Right renal pelvis (tissue), 4 donors: ENCODE data around the gene BCL2L2. TPM values are rescaled to one million over a fixed set of nuclear protein-coding genes. Genes with fewer than 3 reads are reported as not detected.

Experiments
- DNase-seq, 4 donors: peaks; one replicate each; pipeline ENCODE4 v3.0.0-alpha.2; 2013; ENCODE audit warnings: low read depth in 4 of 4, low spot score in 3 of 4, missing footprints in 1 of 4
- polyA plus RNA-seq, 4 donors: library from polyadenylated mRNA; unstranded; fragments of 120-200 nt; gene quantifications; one replicate each; pipeline ENCODE4 v1.2.1, GENCODE V29; 2013; ENCODE audit not compliant: insufficient read length in 4 of 4

The BCL2L2 gene
- polyA plus RNA-seq, 4 donors, result 40.1 to 43.1 (median 40.9) TPM

DNA sequence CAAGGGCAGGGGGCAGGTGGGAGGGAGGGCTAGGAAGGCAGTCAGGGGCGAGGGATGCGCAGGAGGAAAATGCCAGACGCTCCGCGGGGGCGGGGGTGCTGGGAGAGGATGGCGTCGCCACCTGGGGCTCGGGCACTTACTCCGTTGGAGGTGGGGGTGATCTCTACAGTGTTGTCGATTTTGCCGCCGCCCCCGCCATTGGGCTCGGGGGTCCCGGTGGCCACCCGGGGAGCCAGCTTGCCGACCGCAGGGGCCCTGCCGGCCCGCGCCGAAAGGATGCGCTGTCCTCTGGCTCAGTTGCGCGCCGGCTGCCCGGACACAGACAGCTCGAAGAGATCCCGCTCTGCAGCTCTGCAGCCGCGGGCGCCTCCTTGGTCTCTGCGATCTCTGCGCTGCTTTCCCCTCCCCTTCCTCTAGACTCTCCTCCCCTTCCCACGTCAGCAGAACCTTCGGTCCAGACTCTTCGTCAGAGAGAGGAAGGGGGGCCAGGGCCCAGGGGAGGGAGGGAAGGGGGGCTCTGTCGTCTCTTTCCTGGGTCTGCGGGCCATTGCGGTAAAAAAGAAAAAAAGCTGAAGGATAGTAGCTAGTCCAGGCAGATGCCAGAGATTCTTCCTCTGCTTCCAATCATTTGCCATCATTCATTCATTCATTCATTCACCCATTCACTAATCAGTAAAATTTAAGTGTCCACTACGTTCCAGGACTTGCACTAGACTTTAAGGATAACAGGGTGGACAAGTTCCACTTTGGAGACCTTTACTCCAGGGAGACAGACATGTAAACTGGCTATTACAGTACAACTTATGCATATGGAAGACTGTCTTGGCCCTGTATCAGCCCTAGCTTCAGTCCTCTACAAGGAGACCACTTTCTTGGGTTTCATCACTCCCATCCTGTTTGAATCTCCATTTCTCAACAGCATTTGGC lies 46.1 kb downstream of the BCL2L2 start, which contains the start of gene SLC22A17:
Gene SLC22A17 (minus strand): TSS at position 382 of the 927 bp plus-strand sequence.
- peak; percentile 74 to 84 (median 81) for DNase-seq

DNA sequence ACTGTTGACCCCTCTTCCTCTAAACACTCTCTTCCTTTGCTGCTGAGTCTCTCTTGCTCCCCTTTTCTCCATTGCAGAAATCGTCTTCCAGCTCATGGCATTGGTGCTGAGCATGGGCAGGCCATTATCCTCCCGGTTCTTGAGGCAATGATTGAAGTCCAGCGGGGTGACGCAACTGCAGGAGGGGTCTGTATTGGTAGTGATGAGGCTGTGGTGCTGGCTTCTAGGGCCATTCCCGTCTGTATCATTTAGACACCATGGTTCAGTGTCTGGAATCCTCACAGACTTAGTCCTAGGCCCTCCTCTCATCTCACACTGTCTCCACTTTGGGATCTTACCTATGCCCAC lies 46.8 kb downstream of the BCL2L2 start:
- DNase-seq, result no peak

DNA sequence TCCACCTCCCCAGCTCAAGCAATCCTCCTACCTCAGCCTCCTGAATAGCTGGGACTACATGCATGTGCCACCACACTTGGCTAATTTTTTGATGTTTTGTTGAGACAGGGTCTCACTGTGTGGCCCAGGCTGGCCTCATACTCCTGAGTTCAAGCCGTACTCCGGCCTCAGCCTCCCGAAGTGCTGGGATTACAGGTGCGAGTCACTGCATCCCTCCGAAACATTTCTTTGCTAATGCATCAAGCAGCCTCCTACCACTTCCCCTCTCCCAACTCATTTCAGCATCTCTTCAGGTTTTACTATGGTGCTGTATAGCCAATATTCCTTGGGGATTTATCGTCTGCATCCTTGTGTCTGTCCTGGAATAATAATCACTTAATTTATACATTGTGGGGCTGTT lies 48.4 kb downstream of the BCL2L2 start:
- DNase-seq, result no peak

DNA sequence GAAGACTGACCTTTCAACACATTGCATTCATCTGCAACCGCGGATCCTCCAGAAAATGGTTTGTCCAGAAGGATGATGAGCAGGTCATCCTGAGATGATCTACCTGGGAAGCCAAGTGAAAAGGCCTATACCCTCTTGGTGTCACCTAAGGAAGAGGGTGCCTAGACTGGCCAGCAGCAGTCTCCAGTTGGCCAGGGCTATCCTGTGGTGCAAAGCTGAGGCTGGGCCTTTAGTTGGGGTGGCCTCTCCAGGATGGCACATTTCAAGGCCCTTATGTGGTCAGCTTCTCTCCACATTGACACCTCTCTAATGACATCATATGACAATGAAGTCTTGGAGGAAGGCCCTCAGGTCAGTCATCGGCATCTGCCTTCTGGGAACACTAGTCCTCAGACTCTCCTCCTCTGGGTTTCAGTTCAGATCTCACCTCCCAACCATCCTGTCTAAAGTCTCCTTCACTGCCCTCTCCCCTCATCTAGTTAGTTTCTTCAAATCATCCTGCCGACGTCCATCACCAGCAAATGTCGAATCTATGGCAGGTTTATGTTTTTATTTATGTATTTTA lies 49.3 kb downstream of the BCL2L2 start:
- DNase-seq, result no peak

DNA sequence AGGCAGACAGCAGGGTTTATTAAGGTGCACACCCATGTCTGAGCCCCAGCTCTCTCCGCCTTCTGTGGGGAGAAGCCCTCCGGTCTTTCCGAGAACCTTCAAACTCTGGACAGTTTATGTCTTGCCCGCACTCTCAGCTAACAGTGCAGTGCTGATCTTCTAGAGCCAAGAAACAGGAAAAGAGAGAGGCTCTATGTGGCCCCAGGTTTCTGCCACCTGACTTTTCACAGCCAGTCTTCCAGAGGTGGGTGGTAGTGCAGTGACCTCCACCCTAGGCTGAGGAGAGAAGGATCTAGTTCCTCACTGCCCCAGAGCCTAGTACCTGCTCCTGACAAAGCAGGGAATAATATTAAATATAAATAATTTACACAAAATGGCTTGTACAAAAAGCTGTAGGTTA lies 50.0 kb downstream of the BCL2L2 start:
- no peak for DNase-seq

DNA sequence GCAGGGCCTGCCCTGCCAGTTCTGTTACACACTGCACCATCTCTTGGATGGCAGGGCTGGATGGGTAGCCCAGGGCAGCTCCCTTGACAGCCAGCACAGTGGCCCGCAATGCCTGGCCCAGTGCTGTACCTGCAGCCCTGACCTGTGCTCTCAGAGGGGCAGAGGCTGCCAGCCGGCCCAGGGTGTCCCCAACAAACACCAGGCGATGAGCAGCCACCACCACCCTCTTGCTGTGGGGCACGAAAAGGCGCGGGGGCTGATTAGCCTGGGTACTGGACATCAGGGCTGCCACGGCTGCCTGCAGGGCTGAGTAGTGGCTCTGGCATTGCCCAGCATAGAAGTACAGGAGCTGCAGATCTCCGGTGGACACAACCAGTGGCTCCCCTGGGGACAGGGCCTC lies 50.6 kb downstream of the BCL2L2 start:
- no peak for DNase-seq

DNA sequence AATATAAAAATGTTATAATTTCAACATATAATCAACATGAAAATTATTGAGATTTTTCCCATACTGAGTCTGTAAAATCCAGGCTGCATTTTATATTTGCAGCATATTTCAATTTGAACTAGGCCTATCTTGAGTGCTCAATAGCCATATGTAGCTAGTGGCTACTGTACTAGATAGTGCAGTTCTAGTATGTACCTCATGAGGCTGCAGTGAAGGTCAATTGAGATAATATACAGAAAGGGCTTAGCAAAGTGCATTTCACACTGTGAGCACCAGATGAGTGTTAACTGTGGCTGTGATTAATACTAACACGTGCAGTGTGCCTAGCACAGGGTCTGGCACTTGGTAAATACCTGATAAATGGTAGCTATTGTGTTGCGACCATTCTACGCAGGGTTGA lies 51.4 kb downstream of the BCL2L2 start:
- DNase-seq, result no peak

DNA sequence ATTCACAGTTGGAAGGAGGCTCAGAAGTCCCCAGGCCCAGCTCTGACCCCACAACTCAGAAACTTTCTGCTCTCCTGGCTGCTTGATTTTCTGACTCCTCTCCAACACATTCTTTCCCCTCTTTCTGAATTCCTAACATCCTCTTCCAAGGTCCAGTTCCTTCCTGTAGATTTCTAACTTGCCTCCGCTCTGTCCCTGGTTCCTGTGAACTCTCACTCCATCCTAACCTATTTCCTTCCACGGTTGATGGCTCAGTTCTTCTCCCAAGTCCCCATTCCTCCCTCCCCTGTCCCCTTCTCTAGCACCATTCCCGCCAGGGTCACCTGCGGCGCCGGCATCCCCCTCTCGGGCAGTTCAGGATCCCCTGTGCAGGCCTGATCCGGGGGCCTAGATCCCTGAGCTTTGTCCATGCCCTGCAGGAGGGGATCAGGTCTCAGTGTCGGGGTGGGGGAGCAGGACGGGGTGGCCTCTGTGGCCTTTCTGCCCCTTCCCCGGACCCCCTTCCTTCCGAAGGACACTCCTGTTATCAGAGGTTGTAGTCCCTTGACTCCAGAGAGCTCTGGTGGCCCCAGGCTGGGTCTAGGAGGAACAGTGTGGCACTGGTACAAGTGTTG lies 52.0 kb downstream of the BCL2L2 start:
- DNase-seq, result no peak

DNA sequence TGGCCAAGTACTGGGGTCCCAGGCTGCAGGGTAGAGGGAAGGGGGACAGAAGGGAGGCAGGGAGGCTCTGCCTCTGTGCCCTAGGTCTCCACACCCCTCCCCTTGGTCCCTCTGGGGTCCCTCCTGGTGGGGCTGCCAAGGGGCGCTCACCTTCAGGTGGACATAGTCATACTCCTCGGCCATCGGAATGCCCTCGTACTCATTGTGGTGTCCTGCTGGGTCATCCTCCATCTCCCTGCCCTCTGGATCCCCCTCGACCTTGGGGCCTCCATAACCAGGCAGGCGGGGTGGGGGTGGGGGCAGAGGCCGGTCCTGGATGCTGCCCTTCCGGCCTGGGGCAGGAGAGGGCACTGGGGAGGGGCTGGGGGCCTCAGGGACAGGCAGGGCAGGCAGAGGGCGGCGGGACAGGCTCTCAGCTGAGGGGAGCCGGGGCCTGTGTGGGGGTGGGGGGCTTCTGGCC lies 52.6 kb downstream of the BCL2L2 start:
- no peak for DNase-seq

DNA sequence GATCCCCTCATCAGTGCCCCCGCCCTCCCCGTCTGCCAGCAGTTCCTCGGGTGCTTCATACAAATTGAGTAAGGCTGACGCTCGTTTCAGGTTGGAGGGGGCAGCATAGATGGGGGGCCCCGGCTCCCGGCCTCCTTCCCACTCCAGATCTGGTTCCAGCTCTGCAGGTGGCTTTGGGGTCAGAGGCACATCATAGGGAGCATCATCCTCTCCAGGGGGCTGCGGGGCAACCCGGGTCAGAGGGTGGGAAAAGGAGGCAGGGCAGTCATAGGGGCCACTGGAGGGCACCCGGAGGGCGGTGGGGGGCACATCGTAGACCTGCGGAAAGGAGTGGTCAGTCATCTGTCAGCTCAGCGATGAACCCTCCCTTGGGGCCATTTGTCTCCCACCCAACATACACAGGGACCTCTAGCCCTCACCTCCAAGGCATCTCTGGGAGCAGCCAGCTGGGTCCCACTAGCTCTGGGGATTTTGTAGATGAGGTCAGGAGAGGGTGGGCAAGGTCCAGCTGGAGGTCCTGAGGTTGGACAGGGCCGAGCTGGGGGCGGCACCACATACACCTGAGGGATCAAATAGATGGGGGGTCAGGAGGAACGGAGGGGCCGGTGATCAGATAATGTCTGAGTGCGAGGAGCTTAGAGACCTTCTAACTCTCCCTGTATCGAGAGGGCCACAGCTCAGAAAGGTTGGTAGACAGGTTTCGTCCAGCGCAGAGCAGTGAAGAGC lies 53.3 kb downstream of the BCL2L2 start:
- no peak for DNase-seq

DNA sequence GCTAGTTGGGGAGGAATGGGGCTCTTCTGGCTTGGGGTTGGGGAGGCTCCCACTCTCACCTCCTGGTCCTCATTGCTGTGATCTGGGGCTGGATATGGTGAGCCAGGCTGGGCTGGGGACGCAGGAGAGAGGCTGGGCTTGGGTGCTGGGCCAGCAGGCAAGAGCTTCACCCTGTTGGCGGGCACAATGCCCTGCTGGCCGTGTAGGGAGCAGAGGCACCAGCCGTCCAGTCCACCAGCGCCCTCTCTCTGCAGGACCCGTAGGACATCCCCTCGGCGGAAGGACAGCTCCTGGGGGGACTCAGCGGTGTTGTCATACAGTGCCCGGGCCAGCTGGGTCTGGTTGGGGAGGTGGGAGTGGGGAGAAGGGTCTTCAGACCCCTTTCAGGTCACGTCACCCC lies 53.9 kb downstream of the BCL2L2 start:
- DNase-seq, result no peak

DNA sequence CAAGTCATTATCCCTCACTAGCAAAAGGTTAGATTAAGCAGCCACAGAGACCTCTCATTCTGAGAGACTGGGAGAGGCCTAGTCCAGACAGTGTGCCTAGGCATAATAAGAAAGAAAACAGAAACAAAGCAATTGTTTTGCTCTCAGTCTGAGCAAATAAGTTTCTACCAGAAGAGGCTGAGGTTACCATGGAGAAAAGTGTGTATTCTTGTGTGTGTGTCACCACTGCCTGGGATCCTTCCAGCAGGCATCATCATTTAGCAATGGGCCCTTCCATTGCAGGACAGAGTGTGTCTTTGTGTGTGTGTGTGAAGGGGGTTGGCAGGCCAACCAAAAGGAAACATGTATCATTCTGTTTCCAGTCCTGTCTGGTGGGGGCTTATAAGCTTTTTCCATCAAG lies 54.7 kb downstream of the BCL2L2 start:
- no peak for DNase-seq

Other genes with a start within 250 kb of the BCL2L2 start
- gene CDH24, start 249.3 kb upstream of the BCL2L2 start, polyA plus RNA-seq, result 10 to 100 TPM; 20.4 to 24.9 (median 21.1) TPM
- gene ACIN1, start 211.7 kb upstream of the BCL2L2 start, polyA plus RNA-seq, result 100 to 1,000 TPM; 218 to 267 (median 225) TPM
- gene C14orf119, start 211.3 kb upstream of the BCL2L2 start, polyA plus RNA-seq, result 10 to 100 TPM; 79.9 to 87.9 (median 84.4) TPM
- under 1 TPM in 1 of 4 donors, not detected in 3; 0.04 TPM for gene CIROP, start 201.8 kb upstream of the BCL2L2 start, polyA plus RNA-seq
- under 1 TPM in 3 of 4 donors, not detected in 1; 0.13 to 0.32 (median 0.18) TPM for gene CEBPE, start 187.6 kb upstream of the BCL2L2 start, polyA plus RNA-seq
- 100 to 1,000 TPM in 1 of 4 donors, 10 to 100 TPM in 3; 88.7 to 100 (median 95.3) TPM for gene SLC7A8, start 123.2 kb upstream of the BCL2L2 start, polyA plus RNA-seq
- 1 to 10 TPM; 1.1 to 1.8 (median 1.5) TPM for gene RNF212B, start 68.9 kb upstream of the BCL2L2 start, polyA plus RNA-seq
- gene HOMEZ, start 20.7 kb upstream of the BCL2L2 start, polyA plus RNA-seq, result 10 to 100 TPM; 27.5 to 30.6 (median 28.2) TPM
- gene PPP1R3E, start 4.0 kb upstream of the BCL2L2 start, polyA plus RNA-seq, result 10 to 100 TPM; 22.5 to 31.7 (median 25.0) TPM
- 100 to 1,000 TPM; 243 to 268 (median 257) TPM for gene PABPN1, start 14.6 kb downstream of the BCL2L2 start, polyA plus RNA-seq
- 10 to 100 TPM; 56.7 to 74.4 (median 61.3) TPM for gene SLC22A17, start 46.1 kb downstream of the BCL2L2 start, polyA plus RNA-seq
- 10 to 100 TPM; 36.6 to 53.0 (median 40.1) TPM for gene EFS, start 58.3 kb downstream of the BCL2L2 start, polyA plus RNA-seq
- not detected for gene IL25, start 66.0 kb downstream of the BCL2L2 start, polyA plus RNA-seq
- gene CMTM5, start 70.2 kb downstream of the BCL2L2 start, polyA plus RNA-seq, result 1 to 10 TPM; 2.0 to 3.3 (median 2.9) TPM
- gene MYH6, start 101.4 kb downstream of the BCL2L2 start, polyA plus RNA-seq, result under 1 TPM; 0.17 to 0.24 (median 0.22) TPM
- under 1 TPM; 0.19 to 0.32 (median 0.24) TPM for gene MYH7, start 128.8 kb downstream of the BCL2L2 start, polyA plus RNA-seq
- gene NGDN, start 162.9 kb downstream of the BCL2L2 start, polyA plus RNA-seq, result 10 to 100 TPM; 62.3 to 67.5 (median 64.8) TPM
- gene ZFHX2, start 244.9 kb downstream of the BCL2L2 start, polyA plus RNA-seq, result 1 to 10 TPM; 6.7 to 7.8 (median 6.9) TPM
- gene THTPA, start 249.4 kb downstream of the BCL2L2 start, polyA plus RNA-seq, result 10 to 100 TPM; 15.8 to 21.1 (median 17.3) TPM